Stimulated activated CD8-positive, alpha-beta memory T cell treated with anti-CD3 and anti-CD28 coated beads, Interleukin-4, amount 100 ng/mL, for 48 hours (primary cell): Measurements from ENCODE around the gene GPR18.

Experiments
- DNase-seq: peaks from one replicate; pipeline ENCODE4 v3.0.0-alpha.2; 2020

GPR18 gene

DNA sequence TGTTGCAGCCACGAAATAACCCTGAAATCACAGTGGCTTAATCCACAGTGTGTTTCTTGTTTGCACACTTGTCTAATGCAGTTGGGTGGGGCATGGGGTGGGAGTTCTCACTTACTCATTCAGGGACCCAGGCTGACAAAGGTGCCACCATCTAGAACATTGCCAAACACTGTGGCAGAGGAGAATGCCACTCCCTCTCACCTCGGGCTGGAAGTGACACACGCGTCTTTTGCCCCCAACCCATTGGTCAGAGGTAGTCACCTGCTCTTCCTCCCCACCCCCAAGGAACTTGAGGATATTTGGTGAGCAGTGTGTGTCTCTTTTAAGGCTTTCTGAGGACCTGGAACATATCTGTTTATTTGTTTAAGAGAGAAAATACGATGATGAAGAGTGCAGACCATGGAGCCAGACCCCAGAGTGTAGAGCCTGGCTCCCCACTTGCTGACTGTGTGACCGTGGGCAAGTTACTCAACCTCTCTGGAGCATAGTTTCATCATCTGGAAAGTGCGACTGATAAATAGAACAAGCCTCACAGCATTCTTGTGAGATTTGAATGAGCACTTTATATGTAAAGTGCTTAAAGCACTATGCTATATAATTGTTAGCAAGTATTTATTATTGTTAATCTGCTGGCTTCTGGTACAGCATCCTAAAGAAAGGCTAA, 31.6 kb upstream of the GPR18 start:
- peak; percentile 78 for DNase-seq

DNA sequence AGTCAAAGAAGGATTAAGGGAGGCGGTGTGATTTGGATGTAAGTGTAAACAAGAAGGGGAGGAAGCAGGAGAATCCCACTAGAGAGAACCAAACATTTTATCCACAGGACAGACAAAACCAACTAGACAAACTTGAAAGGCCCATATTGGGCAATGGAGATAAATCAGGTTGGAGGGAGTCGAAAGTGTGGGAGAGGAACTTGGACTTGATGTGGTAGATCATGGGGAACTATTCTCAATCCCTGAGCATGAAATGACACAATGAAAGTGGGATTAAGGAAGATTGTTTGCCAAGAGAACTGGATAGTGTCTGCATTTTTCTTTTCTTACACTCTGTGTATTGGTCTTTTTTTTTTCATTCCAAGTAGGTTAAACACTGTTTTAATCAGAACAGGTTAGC, 31.1 kb upstream of the GPR18 start:
- no peak for DNase-seq

DNA sequence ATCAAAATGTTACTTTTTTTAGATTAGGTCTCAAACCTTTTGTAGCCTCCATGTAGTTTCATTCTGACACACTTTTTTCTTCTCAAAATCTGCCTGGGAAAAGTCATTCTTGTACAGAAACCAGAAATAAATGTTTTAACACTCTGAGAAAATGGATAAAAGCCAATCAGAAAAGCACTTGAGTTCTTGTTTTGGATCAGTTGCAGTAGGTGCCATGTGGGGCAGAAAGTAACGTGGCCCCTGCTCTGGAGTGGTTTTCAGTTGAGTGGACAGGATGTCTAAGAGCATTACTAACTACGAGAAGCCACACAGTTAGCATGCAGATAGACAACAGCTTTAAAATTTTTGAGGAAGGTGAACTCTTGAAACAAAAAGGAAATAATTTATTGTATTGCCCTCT, 29.9 kb upstream of the GPR18 start:
- DNase-seq: peak; percentile 64

DNA sequence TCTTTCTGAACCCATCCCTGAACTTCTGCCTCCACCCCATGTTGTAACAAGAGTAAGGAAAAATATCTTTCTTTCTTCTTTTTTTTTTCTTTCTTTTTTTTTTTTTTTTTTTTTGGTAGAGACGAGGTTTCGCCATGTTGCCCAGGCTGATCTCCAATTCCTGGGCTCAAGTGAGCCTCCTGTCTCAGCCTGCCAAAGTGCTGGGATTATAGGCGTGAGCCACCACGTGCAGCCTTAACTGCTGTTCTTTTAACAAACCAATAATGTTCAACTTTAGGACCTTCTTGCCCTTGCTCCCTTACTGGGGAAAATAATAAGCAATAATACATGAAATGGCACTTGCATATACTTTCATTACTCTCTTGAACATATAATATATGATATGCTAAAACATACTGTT, 29.4 kb upstream of the GPR18 start:
- no peak for DNase-seq

DNA sequence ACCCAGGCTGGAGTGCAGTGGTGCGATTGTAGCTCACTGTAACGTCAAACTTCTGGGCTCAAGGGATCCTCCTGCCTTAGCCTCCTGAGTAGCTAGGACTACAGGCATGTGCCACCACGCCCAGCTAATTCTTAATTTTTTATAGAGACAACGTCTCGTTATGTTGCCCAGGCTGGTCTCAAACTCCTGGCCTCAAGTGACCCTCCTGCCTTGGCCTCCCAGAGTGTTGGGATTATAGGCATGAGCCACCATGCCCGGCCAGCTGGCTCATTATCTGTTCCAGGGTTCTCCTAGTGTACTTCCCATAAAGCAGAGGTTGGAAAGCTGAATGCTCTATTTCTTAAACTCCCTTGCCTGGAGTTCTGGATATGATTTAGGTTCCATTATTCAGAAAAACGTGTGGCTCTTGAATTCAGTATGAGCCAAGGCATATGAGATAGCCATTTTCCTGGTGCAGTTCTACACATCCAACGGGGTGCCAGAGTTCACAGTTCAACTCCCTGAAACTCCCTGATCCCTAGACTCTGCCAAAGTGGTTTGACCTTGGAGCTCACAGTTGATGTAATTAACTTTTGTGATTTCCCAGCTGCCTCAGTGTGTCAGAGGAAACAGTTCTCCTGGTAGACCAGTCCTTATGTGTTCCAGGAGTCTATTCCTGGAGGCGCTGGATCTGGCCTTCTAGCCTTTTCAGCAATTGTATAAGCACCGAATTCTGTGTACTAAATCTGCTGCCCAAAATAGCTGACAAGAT, 27.4 kb upstream of the GPR18 start:
- no peak for DNase-seq

DNA sequence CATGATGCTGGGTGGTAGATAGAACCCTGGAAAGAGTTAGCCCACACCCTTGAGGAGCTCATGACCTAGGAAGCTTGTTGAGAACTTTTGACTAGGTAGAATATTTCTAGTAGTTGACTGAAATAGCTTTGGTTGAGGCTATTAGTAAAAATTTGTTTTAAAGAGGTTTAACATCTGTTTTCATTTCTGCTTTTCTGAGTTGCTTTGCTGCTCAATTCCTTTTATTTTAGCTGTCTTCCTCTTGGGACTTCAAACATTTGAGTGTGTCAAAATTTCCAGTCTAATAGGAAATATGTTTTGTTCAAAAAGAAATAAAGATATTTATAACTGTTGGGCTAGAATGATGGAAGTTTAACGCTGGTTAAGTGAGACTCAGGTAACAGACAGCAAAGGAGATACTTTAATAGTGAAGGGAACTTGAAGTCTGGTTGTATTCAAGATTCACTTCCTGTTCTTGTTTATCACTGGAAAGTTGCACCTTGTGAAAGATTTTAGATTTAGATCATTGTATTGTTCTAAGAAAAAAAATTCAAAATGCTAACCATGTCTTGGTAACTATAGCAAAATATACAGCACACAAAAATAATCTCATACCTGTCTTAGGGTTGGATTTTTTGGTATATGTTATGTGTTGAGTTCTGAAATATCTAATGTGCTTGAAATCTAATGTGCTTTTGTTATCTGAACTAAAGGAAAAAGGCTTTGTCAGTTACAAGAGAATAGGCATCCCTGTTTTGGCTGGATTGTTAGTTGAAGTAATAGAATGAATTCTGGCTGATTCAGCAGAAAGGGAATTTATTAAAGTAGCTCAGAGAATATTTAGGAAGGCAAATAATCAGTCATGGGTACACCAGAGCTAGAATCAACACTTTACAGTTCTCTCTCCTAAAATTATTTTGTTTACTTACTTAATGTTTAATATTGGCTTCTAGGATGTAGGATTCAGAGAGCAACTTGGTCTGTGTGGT, 24.4 kb upstream of the GPR18 start:
- DNase-seq: no peak

DNA sequence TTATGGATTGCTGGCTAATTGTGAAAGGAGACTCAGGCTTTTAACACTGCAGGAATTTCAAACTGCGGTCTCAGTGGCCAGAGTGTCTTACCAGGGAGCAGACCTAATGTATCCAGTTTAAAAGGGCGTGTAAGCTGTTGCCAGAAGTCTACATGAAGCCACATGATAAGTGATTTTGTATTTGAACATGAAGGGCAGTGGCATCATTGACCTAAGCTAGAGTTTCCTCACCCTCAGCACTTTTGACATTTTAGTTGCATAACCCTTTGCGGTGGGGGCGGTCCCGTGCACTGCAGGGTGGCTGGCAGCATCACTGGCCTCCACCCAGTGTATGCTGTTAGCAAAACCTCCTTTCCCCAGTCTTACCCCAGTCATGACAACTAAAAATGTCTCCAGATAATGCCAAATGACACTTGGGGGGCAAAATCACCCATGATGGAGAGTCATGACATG, 23.7 kb upstream of the GPR18 start:
- peak; percentile 64 for DNase-seq

DNA sequence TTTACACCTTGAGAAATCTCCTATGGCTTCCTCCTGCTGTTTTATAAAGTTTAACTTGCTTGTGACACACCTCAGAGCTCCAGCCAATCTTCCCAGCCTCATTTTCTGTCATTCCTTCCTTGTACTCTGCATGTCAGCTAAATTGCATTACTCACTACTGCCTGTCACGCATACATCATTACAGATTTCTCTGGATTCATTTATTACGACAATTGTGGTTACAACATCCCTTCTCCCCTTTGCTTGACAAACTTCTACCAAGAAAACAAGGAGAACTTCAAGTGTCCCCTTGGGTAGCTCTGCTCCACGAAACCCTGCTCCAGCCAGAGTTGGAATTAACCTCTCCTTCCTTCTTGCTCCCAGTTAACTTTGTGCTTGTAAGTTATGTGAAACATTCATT, 22.0 kb upstream of the GPR18 start:
- DNase-seq: no peak

DNA sequence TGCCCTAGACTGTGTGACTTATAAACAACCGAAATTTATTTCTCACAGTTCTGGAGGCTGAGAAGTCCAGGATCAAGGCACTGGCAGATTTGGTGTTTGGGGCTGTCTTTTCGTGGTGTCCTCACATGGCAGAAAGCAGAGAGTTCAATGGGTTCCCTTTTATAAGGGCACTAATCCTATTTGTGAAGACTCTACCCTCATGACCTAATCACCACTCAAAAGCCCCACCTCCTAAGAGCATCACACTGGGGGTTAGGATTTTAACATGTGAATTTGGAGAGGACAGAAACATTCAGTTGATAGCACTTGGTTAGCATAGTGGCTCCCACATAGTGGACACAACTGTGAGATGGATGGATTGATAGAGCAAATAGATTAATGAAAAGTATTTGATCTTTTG, 21.5 kb upstream of the GPR18 start:
- no peak for DNase-seq

DNA sequence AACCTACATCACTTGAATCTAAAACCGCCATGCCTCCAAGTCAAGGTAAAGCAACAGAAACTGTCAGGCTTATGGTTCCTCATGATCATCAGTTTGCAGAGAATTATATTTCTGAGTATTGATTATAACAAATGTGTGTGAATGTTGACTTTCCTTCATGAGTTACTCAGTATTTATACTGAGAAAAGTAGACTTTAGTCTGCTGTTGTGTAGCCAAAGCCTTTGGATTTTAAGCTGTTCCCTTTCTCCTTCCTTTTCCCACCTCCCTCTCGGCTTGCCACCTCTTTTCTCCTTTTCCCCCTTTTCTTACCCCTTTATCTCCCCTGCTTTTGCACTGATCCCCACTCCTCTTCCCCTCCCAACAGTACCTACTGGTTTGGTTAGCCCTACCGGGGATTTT, 20.7 kb upstream of the GPR18 start:
- no peak for DNase-seq

DNA sequence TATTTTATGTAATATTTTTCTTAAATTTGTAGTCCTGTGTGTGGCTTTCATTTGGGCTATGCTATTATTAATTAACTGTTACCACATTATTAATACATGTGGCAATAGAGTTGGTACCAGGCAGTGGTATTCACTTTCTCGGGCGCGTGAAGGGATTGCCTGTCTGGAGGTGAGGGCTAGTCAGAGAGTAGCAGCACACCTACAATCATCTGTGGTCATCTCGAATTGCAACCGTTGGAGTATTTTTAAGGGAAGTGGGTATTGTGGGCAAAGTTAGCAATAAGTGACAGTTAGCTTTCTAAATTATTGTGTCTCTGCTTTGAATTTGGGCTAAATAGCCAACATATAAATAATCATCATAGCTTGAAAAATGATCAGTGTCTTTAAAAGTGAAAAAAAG, 20.0 kb upstream of the GPR18 start:
- DNase-seq: no peak

DNA sequence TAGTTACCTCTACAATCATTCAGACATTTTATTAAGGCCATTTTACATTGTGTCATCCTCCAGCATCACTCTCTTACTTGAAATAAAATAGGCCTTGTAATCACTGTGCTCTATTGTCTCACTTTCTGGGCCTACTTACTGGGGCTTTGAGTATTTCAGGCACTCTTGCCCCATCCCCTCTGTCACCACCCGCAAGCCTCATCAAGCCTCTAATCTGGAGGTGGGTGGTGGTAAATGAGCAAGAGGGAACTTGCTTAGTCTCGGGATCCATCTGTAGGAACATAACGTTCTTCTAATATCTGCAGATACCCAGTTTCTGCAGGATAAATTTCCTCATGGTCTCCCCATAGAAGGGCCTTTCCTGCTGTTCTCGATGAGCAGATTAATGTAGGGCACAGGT, 19.4 kb upstream of the GPR18 start:
- no peak for DNase-seq

DNA sequence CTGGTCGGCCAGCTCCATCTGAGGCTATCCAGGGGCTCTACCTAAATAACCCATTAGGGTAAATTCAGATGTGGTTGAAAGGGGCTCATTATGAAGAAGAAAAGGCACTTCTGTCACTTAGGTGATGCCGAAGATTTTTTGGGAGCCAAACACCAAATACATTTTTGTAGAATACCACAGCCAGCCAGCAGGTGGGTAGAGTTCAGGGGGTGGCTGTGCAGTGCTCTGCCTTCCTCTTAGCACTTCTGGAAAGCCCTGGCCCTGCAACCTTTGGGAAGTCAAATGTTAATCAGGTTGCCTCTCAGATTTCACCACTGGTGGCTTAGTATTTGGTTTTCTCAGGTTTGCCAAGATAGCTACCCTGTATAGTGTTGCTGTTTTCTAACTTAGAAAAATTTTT, 18.5 kb upstream of the GPR18 start:
- no peak for DNase-seq

DNA sequence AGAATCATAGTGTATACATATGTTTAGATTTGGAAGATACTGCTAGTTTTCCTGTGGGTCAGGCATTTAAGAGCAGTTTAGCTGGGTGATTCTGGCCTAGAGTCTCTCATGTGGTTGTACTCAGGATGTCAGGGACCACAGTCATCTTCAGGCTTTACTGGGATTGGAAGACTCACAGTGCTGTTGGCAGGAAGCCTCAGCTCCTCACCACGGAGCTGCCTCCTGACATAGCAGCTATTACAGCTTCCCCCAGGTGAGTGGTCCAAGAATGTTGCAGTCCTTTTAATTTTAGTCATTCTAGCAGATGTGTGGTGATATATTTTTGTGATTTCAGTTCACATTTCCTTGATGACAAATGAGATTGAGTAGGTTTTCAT, 16.9 kb upstream of the GPR18 start:
- DNase-seq: peak; percentile 55

DNA sequence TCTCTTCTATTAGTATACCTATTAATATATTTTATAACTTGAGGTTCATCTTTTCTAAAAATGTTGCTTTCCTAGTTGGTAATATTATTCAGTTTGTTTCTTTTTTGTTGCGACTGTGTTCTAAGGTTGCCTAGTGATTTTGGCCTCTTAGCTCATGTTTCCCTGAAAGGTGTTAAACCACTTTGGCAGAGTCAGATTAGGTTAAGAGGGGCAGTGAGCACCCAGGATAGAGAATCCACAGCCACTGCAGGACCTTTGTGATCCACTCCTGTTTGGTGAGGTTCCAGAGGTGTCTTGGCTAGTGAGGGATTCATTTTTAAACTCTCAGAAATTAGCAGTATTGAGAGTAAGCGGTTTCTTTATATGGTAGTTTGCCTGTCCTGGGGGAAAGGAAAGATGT, 14.9 kb upstream of the GPR18 start:
- DNase-seq: no peak

DNA sequence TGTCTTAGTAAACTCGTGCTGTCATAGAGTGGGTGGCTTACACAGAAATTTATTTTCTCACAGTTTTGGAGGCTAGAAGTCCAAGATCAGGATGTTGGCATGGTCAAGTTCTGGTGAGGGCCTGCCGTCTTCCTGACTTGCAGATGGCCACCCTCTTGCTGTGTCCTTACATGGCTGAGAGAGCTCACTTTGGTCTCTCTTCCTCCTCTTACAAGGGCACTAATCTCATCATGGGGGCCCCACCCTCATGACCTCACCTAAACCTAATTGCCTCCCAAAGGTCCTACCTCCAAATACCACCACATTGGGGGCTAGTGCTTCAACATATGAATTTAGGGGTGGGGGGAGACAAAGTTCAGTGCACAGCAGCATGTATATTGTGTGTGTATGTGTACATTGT, 14.3 kb upstream of the GPR18 start:
- DNase-seq: no peak

DNA sequence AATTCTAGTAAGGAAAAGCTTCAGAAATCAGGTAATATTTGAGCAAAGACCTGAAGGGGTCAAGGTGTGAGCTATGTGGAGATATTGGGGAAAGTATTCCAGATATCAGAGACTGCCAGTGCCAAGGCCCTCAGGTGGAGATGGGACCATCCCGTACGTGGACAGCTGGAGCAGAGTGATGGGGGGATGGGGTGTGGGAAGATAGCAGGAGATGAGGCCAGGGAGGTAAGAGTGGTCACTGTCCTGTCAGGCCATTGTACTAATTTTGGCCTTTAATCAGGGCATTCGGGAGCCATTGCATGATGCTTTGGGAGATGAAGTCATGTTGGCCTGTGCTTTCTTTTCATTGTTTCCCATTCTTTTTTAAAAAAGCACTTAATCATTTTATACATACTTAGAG, 13.1 kb upstream of the GPR18 start:
- DNase-seq: no peak

DNA sequence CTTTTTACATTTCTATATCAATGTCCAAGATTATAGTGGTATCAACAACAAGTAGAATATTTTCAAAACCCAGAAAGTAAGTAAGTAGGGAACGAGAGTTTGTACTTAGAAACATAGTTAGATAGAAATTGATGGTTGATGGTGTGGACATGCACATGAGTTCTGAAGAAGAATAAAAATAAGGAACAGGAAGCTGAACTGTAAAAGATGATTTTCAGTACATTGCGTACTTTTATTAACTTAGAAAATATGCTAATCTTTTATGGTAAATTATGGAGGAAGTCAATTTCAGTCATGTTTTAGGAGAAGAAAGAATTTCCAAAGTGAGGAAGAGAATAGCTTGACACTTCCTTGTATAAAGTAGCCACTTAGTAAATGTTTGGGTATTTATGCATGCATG, 12.3 kb upstream of the GPR18 start:
- no peak for DNase-seq

DNA sequence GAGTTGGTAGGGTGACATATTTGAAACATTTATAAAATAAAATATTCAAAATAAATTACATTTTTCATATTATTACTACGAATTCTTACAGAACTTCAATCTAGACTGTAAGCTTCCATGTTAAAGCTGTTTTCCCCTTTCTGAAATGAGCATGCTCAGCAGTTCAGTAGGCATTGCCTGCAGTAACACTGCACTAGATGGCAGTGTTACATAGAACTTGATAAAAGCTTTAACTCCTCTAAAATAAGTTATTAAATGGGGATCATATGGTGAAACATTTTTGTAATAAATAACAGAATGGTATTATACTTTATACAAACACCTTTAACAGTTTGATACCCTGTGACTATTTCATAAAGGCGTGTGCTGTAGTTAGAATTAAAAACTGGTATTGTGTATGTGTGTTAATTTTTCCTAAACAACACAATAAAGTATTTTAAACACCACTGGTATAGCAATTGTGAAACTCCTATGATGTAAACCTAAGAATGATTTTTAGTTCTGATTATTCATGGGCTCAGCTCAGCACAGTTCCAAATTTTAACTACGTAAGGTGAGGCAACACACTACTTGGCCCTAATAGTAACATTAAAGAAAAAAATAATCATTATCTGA, 11.6 kb upstream of the GPR18 start:
- DNase-seq: no peak

DNA sequence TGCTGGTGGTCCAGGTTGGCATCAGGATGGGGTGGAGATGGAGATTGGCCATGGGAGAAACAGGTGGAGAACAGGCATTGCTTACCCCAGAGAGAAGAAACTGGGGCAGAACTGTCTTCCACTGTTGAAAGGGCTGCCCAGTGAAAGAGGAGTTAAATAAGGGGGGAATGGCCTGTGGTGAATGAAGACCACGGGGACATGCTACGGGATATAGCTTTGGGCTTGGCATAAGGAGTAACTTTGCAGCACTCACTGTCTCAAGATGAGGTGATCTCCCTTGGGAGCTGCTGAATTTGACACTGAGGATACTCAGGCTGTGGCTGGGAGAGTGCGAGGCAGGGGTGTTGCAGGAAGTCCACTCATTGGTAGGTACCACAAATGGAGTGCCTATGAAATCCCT, 10.6 kb upstream of the GPR18 start:
- no peak for DNase-seq

DNA sequence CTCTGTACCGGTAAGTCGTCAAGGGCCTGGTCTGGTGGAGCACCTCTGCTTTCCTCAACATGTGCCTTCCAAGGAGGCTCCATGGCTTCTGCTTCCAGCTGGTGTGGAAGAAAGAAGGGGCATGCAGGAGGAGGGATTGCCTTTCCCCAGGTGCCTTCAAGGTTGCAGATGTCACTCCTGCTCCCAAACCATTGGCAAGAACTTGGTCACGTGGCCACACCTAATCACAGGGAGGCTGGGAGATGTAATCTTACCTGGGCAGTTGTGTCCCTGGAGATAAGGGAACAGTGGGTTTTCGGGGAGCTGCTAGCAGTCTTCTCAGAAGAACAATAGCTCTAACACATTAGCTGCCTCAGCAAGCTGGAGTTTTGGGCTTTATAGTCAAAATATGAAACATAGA, 9.7 kb upstream of the GPR18 start:
- no peak for DNase-seq

DNA sequence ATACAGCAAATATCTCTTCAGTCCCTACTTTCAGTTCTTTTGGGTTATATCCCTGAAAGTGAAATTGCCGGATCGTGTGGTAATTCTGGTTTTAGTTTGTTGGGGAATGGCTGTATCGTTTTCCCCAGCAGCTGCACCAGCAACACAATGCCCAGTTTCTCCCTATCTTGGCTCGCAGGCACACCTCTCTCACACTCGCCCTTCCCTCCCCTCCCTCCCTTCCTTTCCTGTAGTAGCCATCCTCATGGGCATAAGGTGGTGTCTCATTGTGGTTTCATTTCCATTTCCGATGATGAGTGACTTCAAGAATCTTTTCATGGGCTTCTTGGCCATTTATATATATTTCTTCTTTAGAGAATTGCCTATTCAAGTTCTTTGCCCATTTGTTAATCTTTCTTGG, 8.6 kb upstream of the GPR18 start:
- DNase-seq: no peak

DNA sequence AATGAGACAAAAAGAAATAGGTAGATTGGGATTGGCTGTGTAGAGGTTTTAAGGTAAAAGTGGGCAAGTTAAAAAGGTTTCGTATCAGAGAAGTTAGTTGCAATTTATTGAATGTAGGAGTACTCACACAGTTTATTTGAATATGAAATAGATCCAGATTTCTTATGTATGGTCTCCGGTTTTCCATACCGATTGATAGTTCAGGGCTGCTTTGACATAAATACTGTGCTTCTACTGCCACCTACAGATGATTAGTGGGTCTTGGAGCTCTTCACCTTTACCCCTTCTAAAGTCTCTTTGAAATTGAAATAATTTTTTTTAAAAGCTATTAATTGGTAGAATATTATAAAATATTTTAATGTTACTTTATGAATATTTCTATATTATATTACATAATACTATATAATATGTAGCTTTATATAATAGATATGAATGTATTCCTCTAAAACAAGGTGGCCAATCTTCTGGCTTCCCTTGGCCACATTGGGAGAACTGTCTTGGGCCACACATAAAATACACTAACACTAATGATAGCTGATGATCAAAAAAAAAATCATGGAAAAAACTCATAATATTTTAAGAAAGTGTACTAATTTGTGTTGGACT, 7.7 kb upstream of the GPR18 start:
- DNase-seq: no peak
